Activated T-cell treated with anti-CD3 and anti-CD28 coated beads for 24 hours (primary cell): Measurements from ENCODE around the gene ZNF443.
A peak's percentile ranks its signal among the peaks of the same experiment; 100 is the strongest.
"Not testable (repeated sequence)": the region's sequence is repeated elsewhere in the genome, so short reads cannot be mapped to it uniquely, and the experiment has no call there.

ENCODE experiments used
- DNase-seq: peaks from one replicate; pipeline ENCODE4 v3.0.0-alpha.2; 2020; ENCODE audit warnings: low read depth

The ZNF443 gene

GRCh38 chr19:12440541-12441316, at the start of gene ZNF443:
Gene ZNF443 (minus strand): TSS chr19:12441021. CDS start chr19:12440914, 107 bp downstream.
- peak; percentile 100 for DNase-seq

DNA sequence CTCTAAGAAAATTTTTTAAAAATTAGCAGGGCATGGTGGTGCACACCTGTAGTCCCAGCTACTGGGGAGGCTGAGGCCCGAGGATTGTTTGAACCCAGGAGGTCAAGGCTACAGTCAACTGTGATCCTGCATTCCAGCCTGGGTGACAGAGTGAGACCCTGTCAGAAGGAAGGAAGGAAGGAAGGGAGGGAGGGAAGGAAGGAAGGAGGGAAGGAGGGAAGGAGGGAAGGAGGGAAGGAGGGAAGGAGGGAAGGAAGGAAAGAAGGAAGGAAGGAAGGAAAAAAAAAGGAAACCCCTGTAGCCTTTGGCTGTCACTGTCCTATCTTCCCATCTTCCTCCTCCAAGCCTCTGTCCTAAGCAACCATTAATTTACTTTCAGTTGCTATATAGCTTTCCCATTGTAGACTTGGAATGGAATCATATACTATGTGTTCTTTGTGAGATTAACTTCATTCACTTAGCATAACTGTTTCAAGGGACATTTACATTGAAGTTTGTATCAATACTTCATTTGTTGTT, 45.5 kb upstream of the ZNF443 start:
- not testable (repeated sequence) for DNase-seq

- DNase-seq: no peak
These were observed 44.8 kb upstream of the ZNF443 start for GRCh38 chr19:12485571-12485970.

DNA sequence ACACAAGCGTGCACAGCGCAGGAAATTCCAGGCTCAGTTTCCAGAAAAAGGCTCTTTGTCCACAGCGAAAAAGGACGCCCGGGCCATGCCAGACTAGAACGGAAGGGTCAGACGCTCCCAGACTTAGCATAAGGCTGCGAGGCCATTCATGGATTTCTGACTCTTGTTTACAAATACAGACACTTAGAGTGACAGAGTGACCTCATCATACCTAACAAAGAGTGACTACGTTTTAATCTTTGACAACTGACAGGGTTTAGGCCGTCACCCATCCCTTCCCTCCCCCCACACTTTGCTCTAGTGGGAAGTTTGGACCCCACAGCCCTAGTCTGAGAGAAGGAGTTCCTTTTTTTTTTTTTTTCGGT, 44.2 kb upstream of the ZNF443 start:
- DNase-seq: no peak

- peak; percentile 88 for DNase-seq
These were observed 43.7 kb upstream of the ZNF443 start, which contains the start of gene ZNF709 for GRCh38 chr19:12484371-12485051. Gene ZNF709 (minus strand): TSS chr19:12484816. CDS start chr19:12484657, 159 bp downstream.

- DNase-seq: no peak
These were observed 43.2 kb upstream of the ZNF443 start for GRCh38 chr19:12484011-12484370.

GRCh38 chr19:12482509-12482886, 41.7 kb upstream of the ZNF443 start:
- DNase-seq: no peak

DNA sequence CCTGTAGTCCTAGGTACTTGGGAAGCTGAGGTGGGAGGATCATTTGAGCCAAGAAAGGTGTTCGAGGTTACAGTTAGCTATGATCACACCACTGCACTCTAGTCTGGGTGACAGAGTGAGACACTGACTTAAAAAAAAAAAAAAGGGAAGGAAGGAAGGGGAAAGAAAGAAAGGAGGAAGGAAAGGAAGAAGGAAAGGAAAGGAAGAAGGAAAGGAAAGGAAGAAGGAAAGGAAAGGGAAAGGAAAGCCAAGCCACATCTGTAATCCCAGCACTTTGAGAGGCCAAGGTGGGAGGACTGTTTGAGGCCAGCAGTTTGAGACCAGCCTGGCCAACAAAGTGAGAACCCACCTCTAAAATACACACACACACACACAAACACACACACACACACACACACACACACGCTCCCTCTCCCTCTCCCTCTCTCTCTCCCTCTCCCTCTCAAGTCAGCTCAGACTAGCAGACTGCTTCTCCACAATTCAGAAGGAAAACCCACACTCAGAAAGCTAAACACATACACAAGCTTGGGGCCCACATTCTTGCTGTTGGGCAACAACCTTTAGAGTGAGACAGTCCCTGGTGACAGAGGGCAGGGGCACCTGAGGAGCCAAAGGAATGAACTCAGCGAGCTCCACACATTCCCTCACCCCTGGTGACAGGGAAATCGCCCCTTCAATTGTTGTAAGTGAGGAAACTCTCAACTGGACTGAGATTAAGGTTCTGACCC, 41.1 kb upstream of the ZNF443 start:
- no peak for DNase-seq

GRCh38 chr19:12478234-12478941, 37.6 kb upstream of the ZNF443 start:
- no peak for DNase-seq

GRCh38 chr19:12467651-12468050, 26.8 kb upstream of the ZNF443 start:
- DNase-seq: not testable (repeated sequence)

GRCh38 chr19:12465211-12465610, 24.4 kb upstream of the ZNF443 start:
- no peak for DNase-seq

DNA sequence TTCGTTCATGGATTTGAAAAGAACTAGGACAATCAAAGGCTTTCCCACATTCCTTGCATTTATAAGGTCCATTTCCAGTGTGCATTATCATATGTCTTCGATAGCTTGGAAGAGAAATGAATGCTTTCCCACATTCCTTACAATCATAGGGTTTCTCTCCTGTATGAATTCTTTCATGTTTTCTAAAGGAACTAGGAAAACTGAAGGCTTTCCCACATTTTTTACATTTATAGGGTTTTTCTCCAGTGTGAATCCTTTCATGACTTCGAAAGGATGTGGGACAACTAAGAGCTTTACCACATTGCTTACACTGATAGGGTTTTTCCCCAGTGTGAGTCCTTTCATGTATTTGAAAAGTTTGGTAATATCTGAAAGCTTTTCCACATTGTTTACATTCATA, 23.9 kb upstream of the ZNF443 start:
- no peak for DNase-seq

DNA sequence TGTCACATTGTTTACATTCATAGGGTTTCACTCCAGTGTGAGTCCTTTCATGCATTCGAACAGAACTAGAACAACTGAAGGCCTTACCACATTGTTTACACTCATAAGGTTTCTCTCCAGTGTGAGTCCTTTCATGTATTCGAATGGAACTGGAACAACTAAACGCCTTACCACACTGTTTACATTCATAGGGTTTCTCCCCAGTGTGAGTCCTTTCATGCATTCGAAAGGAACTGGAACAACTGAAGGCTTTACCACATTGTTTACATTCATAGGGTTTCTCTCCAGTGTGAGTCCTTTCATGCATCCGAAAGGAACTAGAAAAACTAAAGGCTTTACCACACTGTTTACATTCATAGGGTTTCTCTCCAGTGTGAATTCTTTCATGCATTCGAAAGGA, 23.3 kb upstream of the ZNF443 start:
- not testable (repeated sequence) for DNase-seq

GRCh38 chr19:12453495-12453894, 12.7 kb upstream of the ZNF443 start:
- no peak for DNase-seq

- DNase-seq: no peak
These were observed 10.0 kb upstream of the ZNF443 start for GRCh38 chr19:12450844-12451243.

- DNase-seq: no peak
These were observed 8.0 kb upstream of the ZNF443 start for GRCh38 chr19:12448808-12449207.

GRCh38 chr19:12439686-12440540, 908 bp downstream of the ZNF443 start:
- DNase-seq: peak; percentile 39

GRCh38 chr19:12430726-12431299, 10.0 kb downstream of the ZNF443 start:
- not testable (repeated sequence) for DNase-seq

DNA sequence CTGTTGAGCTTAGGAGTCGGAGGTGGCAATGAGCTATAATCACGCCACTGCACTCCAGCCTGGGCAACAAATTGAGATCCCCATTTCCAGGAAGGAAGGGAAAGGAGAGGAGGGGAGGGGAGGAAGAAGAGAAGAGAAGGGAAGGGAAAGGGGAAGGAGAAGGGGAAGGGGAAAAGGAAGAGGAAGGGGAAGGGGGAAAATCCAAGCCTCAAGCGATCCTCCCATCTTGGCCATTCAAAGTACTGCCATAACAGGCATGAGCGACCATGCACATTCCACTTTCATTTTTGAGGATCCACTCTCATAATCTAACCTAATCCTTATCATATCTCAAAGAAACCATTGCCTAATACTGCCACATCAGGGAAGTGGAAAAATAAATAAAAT, 14.9 kb downstream of the ZNF443 start:
- no peak for DNase-seq

- DNase-seq: no peak
These were observed 15.5 kb downstream of the ZNF443 start for GRCh38 chr19:12425236-12425887.
